ENCODE results near the gene ODF2L.
"Not testable (repeated sequence)": the region's sequence is repeated elsewhere in the genome, so short reads cannot be mapped to it uniquely, and the experiment has no call there.

Gene ODF2L

DNA sequence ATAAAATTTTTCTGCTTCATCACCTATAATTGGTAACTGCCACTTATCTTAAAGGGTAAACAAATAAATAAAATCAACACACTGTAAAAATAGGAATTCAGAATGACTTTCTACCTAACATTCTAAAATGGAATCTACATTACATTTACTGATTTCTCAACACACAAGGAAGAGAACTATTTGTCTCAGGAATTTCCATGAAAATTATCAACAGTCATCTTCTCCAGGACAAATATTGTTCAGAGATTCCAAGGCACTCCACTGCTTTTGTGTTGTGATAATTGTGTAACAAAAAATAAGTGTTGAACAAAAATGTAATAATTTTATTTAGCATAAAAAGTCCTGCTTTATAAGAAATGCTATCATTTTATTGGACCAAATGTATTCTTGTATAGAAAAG, 7.3 kb downstream of the ODF2L start:
- no peak for DNase-seq (ENCODE audit: low read depth in 1 of 2, low spot score in 1 of 2)

DNA sequence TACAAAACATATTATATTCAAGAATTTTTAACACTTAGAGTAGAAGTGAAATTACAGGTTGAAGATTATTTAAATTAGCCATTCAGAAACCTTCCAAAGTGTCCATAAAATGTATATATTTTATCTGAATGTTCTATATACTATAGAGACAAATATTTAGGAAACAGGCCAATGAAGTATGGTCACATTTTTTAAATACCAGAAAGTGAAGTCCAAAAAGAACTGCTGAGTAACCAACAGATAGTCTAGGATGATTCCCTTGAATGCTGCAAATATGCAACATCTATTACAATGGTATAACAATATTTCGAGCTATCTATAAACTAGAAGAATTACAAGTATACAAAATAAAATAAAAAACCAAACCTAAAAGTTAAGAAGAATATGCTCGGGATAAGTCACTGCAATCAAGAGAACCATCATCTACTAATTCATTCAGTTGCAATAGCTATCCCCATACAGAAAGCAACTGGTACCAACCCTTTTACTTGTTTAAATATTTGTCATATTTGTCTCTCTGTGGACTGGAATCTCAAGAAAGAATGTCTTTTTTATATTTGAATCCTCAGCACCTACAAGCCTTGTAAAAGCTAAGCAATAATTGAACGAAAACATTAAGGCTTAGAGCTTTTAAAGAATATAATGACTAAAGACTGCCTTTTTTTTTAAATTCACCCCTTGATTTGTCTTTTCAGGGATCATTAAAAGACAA, 8.1 kb downstream of the ODF2L start:
- no peak for DNase-seq (ENCODE audit: low read depth in 1 of 2, low spot score in 1 of 2)

DNA sequence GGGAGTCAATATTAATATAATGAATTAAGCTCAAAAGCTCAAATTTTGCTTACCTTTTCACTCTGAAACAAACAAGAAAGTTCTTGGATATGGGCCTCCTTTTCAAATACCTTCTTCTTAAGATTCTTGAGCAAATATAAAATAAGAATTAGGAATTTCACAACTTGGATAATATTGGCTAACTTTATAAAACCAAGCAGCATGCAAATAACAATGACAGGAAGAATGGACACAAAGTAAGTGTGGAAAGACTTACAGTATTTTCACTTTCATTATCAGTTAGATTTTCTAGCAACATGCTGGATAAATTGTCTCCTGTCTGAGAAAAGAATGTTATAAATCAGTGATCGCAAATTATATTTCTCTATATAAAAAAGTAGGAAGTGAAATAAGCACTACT, 13.2 kb downstream of the ODF2L start:
- no peak for DNase-seq (ENCODE audit: low read depth in 1 of 2, low spot score in 1 of 2)

DNA sequence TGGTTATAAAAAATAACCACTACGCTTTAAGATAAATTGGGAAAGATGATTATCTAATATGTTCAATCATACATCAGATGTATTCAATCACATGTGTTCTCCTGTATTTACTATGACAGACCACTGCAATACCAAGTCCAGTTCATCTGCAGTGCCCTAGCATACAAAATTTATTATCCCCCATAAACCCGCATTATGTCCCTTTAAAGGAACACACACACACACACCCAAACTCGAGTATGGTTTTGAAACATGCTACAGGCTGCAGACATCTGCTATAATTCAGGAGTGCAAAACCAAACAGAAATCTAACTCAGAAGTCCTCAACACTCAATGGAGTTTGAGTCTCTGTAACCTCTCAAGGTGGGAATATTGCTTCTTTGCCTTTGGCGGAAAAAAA, 14.9 kb downstream of the ODF2L start:
- DNase-seq (ENCODE audit: low read depth in 1 of 2, low spot score in 1 of 2): no peak

DNA sequence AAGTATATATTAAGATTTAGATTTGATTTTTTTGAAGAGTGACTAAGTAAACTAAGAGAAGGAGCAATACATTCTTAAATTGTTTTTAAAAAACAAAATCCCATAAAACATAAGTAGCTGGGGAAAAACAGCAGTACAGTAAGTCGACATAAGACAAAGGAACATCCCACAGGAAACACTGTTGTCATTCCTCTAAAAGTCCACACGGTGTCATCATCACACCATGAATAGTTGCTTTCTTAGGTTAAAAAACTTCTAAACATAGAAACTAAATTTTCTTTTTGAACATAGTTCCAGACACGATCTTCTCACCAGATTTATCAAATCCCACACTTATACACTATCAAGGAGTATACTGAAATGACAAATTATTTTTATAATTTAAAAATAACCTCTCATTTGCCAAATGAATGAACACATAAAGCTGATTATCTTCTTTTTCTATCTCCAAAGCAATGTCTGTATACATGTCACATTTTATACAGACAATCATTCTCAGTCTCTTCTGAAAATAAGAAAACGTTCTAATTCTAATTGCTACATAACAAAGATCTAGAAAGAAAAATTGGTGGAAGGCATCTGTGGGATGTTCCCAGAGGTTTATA, 15.8 kb downstream of the ODF2L start:
- no peak for DNase-seq (ENCODE audit: low read depth in 1 of 2, low spot score in 1 of 2)

DNA sequence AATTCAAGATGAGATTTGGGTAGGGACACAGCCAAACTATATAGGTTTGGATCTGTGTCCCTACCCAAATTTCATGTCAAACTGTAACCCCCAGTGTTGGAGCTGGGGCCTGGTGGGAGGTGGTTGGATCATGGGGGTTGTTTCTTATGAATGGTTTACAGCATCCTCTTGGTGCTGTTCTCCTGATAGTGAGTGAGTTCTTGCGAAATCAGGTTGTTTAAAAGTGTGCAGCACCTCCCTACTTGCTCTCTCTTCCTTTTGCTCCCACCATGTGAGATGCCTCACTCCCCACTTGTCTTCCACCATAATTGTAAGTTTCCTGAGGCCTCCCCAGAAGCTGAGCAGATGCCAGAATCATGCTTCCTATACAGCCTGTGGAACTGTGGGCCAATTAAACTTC, 17.3 kb downstream of the ODF2L start:
- DNase-seq (ENCODE audit: low read depth in 1 of 2, low spot score in 1 of 2): no peak

DNA sequence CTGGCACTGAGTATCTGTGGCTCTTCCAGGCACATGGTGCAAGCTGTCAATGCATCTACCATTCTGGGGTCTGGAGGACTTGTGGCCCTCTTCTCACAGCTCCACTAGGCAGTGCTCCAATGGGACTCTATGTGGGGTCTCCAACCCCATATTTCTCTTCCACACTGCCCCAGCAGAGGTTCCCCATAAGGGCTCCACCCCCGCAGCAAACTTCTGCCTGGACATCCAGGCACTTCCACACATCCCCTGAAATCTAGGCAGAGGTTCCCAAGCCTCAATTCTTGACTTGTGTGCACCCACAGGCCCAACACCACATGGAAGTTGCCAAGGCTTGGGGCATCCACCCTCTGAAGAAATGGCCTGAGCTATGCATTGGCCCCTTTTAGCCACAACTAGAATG, 18.8 kb downstream of the ODF2L start:
- no peak for DNase-seq (ENCODE audit: low read depth in 1 of 2, low spot score in 1 of 2)

DNA sequence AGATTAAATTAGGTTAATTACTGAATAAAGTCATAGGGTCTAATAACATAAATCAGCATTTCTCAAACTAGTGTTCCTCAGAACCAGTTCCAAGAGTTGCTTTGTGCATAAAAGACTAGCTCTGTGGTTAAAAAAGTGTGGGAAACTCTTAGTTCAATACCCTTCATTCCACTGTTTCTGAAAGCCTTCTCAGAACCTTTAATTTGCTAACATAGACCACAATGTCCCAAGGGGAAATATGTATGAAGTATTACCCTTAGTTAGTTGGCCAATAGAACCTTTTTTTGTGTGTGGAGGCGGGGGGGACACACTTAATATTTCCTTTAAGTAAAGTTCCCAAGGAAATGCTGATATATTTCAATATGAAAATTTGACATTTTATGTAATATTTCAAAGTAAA, 20.4 kb downstream of the ODF2L start:
- DNase-seq (ENCODE audit: low read depth in 1 of 2, low spot score in 1 of 2): no peak

DNA sequence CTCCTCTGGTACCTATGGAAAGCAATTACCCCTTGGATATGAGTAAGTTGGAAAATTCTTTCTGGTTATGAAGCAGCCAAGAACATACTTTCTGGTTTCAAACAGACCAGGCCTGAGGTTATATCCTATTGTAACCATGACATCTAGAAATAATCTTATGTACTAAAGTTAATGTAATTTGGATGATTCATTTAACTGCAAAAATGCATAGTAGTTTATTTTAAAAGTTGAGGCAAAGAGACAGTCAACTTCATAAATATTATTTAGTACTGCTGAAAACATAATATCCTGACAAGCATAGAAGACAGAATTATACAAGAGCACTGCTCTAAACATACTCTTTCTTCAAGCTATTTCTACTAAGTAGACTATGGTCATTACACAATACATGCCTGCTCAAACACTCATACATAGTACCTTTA, 25.5 kb downstream of the ODF2L start:
- DNase-seq (ENCODE audit: low read depth in 1 of 2, low spot score in 1 of 2): no peak

DNA sequence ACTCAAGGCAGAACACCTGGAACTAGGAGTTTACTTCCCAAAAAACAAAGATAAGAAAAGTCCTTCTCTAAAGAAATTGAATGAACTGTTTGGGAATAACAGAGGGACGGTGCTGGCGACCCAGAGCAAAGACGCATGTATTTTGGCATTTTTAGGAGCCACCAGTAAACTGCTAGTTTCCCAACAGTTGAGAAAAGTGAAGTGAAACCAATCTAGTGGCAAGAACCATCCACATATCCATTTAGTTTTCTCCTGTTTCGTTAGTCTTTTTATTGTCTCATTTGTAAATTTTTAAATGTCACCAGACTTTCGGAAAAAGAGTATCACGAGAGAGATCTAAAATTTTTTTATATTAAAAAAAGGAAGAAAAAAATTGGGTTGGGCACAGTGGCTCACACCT, 30.2 kb downstream of the ODF2L start:
- no peak for DNase-seq (ENCODE audit: low read depth in 1 of 2, low spot score in 1 of 2)

DNA sequence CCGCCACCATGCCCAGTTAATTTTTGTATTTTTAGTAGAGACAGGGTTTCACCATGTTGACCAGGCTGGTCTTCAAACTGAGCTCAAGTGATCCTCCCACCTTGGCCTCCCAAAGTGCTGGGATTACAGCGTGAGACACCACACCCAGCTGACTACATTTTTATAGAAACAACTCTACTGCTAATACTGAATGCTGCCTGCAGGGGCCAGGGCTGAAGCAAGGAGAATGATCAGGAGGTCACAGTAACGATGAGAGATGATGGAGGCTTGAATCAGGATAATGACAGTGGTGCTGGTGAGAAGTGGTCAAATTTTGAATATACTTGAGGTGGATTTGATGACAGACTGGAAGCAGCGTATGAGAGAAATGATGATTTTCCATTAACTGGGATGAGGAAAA, 33.3 kb downstream of the ODF2L start:
- DNase-seq (ENCODE audit: low read depth in 1 of 2, low spot score in 1 of 2): no peak

DNA sequence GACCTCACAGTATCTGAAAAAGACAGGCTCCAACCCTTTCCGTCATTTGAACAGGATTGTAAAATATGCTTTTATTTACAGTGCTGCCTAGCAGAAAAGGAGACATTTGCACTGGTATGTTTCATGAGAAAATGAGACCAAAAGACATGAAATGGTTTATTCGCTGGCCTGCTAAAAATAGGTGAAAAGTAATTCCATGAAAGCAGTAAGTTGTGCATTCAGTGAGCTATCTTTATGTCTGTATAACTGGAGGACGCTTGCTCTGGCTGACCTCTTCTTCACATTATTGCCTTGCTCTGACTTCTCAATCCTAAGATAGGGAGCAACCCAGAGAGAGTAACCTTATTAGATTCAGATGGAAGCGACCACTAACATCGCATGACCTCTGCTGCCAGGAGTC, 38.3 kb downstream of the ODF2L start:
- DNase-seq (ENCODE audit: low read depth in 1 of 2, low spot score in 1 of 2): no peak

DNA sequence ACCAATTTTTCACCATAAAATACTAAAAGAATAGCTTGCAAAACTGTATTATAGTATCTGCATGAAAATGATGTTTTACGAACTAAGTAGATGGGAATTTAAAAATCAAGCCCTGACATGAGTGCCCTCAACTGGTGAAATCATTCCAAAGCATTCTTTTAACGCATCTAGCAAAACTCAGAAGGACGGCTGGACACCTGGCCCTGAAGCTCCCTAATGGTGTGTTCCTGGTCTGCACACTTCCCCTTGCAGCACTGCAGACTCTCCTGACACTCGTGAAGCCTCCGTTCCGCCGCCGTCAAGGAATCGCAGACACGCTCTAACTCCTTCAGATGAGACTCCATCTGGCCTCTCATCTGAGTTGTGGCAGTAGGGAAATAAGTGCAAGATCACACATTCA, 39.9 kb downstream of the ODF2L start:
- DNase-seq (ENCODE audit: low read depth in 1 of 2, low spot score in 1 of 2): no peak

DNA sequence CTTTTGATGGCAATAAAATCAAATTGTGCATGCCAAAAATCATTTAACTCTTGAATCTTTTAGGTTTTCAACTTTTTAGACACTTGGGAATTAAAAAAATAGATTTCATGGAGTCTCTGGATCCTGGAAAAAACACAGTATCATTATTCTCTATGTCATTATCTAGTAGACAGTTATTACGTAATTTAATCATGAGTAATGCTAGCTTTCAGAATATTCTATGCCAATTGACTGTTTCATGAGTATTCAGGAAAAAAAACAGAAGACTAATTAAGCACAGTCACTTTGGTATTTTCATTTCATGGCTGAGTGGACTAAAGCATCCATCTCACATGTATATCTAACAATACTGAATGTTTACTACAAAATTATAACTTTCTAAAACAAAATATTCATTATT, 44.0 kb downstream of the ODF2L start:
- DNase-seq (ENCODE audit: low read depth in 1 of 2, low spot score in 1 of 2): no peak

DNA sequence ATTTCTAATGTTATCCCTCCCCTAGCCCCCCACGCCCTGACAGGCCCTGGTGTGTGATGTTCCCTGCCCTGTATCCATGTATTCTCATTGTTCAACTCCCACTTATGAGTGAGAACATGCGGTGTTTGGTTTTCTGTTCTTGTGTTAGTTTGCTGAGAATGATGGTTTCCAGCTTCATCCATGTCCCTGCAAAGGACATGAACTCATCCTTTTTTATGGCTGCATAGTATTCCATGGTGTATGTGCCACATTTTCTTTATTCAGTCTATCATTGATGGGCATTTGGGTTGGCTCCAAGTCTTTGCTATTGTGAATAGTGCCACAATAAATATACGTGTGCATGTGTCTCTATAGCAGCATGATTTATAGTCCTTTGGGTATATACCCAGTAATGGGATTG, 45.9 kb downstream of the ODF2L start:
- not testable (repeated sequence) for DNase-seq (ENCODE audit: low read depth in 1 of 2, low spot score in 1 of 2)

DNA sequence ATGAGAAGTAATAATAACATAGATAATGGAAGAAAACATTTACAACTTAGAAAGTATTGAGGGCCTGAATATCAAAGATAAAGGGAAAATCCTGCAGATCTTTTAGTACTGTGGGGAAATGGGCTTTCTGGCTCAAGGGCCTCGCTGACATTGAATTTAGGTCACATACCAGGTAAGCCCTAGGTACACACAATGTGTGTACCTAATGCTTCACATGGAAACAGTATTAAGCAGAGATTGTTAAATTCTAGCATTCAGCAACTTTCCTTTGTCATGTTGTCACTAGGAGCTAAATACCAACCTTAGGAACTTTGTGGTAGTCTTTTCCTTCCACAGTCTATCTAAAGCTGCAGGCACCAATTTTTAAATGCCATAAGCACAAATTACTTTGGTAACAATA, 49.7 kb downstream of the ODF2L start:
- no peak for DNase-seq (ENCODE audit: low read depth in 1 of 2, low spot score in 1 of 2)

DNA sequence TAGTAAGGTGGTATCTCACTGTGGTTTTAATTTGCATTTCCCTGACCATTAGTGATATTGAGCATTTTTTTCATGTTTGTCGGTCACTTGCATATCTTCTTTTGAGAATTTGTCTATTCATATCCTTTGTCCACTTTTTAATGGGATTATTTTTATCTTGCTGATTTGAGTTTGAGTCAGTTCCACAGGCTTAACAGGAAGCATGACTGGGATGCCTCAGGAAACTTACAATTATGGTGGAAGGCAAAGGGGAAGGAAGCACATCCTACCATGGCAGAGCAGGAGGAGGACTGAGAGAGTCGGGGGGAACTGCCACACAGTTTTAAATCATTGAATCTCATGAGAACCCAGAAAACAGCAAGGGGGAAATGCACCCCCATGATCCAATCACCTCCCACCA, 51.1 kb downstream of the ODF2L start:
- DNase-seq (ENCODE audit: low read depth in 1 of 2, low spot score in 1 of 2): no peak

DNA sequence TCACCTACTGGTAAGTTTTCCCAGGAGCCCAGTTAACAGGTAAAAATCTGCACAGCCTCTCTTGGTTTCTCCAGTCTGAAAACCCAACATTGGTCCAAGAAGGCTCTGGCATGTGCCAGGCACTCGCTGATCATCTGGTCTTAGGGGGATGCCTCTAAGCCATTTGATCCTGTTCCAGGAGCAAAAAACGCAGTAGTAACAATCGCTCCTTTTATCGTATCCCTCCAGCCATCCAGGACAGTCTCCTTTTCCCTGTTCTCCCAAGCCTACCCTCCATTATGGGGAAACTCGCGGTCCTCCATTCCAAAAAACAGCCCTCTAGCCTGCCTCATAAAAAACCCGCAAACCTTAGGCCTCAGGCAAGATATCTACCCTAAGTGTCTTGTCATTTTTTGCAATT, 56.2 kb downstream of the ODF2L start:
- DNase-seq (ENCODE audit: low read depth in 1 of 2, low spot score in 1 of 2): no peak

DNA sequence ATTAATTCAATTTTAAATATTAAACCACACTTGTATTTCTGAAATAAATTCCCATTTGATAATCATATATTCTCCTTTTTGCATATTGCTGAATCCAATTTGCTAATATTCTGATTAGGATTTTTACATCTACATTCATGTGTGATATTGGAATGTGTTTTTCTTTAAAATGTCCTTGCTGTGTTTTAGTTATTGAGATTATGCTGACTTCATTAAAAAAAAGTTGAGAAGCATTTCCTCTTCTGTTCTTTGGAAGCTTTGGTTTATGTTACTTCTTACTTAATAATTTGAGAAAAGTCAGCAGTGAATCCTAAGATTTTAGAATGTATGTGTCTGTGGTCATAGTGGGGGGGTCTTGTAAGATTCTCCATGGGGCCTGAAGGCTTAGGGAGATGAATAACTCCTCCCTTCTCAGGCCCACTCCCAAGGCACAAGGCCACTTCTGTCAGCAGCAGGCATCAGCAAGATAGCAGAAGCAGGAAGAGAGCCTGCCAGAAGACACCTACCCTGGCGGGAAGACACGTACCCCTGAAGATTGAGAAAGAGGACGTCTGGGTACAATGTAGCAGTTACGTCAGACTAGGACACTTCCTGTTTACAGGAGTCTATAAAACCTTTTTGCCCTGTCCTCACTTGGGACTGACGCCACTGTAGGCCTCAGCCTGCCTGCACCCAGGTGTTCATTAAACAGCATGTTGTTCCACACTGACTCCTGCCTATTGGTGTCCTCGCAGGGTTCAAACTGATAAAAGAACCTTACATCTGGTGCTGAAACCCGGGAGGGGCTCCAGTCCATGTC, 56.9 kb downstream of the ODF2L start:
- DNase-seq (ENCODE audit: low read depth in 1 of 2, low spot score in 1 of 2): no peak

DNA sequence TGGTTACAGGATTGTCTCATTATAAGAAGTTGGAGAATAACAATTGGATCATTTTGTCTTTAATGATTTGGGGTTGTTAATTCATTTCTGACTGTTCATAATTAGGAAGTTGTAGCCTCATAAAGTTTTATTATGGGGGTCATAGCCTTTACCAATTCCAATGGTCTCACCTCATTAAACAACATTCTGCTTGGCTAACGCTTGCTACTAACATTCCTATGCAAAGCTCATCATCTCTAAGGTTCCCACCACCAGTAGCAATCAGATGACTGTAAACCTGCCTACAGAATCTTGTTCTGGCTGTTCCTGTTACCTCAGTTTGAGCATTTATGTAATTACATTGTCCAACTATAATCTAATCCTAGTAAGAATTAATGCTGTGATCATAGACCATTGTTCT, 60.2 kb downstream of the ODF2L start:
- no peak for DNase-seq (ENCODE audit: low read depth in 1 of 2, low spot score in 1 of 2)

DNA sequence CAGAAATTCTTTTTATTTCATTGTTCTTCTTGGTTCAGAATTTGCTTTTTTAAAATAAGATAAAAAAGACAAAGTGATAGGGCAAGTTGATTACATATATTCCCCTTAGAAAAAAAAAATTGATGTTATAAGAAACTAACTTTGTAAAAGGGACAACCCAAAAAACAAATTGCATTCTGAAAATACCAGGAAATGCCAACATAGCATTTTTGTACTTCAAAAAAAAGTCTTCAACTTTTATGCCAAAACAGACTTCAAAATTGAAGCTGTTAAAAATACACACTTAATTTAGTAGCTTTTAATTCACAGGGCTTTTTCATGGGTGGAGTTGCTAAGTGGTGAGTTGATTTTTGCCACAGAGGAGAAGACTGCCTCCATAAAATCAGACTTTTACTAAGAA, 70.9 kb downstream of the ODF2L start:
- no peak for DNase-seq (ENCODE audit: low read depth in 1 of 2, low spot score in 1 of 2)

DNA sequence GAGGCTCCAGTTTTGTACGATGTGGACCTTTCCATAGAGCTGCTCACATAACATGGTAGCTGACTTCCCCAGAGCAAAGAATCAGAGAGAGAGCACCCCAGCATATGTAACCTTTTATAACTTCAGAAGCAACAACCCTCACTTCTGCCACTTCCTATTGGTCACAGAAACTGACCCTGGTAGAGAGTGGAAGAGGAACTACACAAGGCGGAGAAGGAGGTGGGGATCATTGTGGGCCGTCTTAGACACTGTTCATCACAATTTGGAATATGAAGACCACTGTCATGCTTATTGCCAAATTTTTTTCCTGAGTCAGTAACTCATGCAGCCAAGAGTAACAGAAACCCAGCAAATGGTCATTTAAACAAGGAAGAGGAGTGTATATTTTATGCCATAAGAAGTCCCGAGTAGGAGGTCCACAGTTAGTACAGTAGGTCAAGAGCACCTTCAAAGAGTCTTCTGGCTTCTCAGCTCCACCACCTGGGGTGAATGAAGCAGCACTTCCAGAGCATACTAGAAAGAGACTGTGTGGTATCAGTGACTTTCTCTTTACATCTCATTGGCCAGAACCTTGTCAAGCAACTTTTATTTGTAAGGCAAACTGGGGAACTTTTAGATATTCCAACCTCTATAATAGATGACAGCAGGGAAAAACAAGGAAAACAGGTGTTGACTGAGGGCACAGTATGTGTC, 71.8 kb downstream of the ODF2L start:
- DNase-seq (ENCODE audit: low read depth in 1 of 2, low spot score in 1 of 2): no peak
